ENCODE data around the gene GID4. TPM values are rescaled to one million over a fixed set of nuclear protein-coding genes. Genes with fewer than 3 reads are reported as not detected.

Gene GID4
- total RNA-seq, 1 donor from 2014 or later: 8.2 TPM

- Mint-ChIP-seq H3K4me1 (ENCODE audit: low read depth, unreplicated experiment) (no peaks in the 10 kb centered on the region), H3K4me3 (ENCODE audit: unreplicated experiment) (no peak overlapping the region), H3K27ac (ENCODE audit: unreplicated experiment) (no peak overlapping the region), H3K27me3 (ENCODE audit: unreplicated experiment) (no peaks in the 10 kb centered on the region), H3K9me3 (ENCODE audit: unreplicated experiment) (no peaks in the 10 kb centered on the region), H3K36me3 (ENCODE audit: unreplicated experiment) (no peaks in the 10 kb centered on the region)
- no peak for TF ChIP-seq CTCF (IDR thresholded peaks at IDR 0.05; ENCODE audit: partially characterized antibody, unreplicated experiment)
- DNase-seq: no peak
Observed at GRCh38 chr17:18065546-18065945, 26.3 kb downstream of the GID4 start.

GRCh38 chr17:18066866-18067265, 27.7 kb downstream of the GID4 start:
- no peaks in the 10 kb centered on the region for H3K9me3 Mint-ChIP-seq (ENCODE audit: unreplicated experiment)
- no peak for DNase-seq
- H3K27me3 Mint-ChIP-seq (ENCODE audit: unreplicated experiment): no peaks in the 10 kb centered on the region
- no peak for TF ChIP-seq CTCF (IDR thresholded peaks at IDR 0.05; ENCODE audit: partially characterized antibody, unreplicated experiment)
- H3K27ac Mint-ChIP-seq (ENCODE audit: unreplicated experiment): no peak overlapping the region
- H3K4me1 Mint-ChIP-seq (ENCODE audit: low read depth, unreplicated experiment): peaks cover 3% of the 10 kb centered on the region
- no peaks in the 10 kb centered on the region for H3K36me3 Mint-ChIP-seq (ENCODE audit: unreplicated experiment)
- H3K4me3 Mint-ChIP-seq (ENCODE audit: unreplicated experiment): no peak overlapping the region

- no peak for TF ChIP-seq CTCF (IDR thresholded peaks at IDR 0.05; ENCODE audit: partially characterized antibody, unreplicated experiment)
- Mint-ChIP-seq H3K4me3 (ENCODE audit: unreplicated experiment) (no peak overlapping the region), H3K4me1 (ENCODE audit: low read depth, unreplicated experiment) (peaks cover 3% of the 10 kb centered on the region), H3K9me3 (ENCODE audit: unreplicated experiment) (no peaks in the 10 kb centered on the region), H3K27ac (ENCODE audit: unreplicated experiment) (no peak overlapping the region), H3K27me3 (ENCODE audit: unreplicated experiment) (no peaks in the 10 kb centered on the region), H3K36me3 (ENCODE audit: unreplicated experiment) (no peaks in the 10 kb centered on the region)
- DNase-seq: no peak
Observed at GRCh38 chr17:18069101-18069500, 29.9 kb downstream of the GID4 start.

- no peak for TF ChIP-seq CTCF (IDR thresholded peaks at IDR 0.05; ENCODE audit: partially characterized antibody, unreplicated experiment)
- Mint-ChIP-seq H3K9me3 (ENCODE audit: unreplicated experiment) (no peaks in the 10 kb centered on the region), H3K27ac (ENCODE audit: unreplicated experiment) (peak overlapping the region; percentile 75), H3K4me1 (ENCODE audit: low read depth, unreplicated experiment) (peaks cover 3% of the 10 kb centered on the region), H3K27me3 (ENCODE audit: unreplicated experiment) (peaks cover 4% of the 10 kb centered on the region), H3K36me3 (ENCODE audit: unreplicated experiment) (no peaks in the 10 kb centered on the region), H3K4me3 (ENCODE audit: unreplicated experiment) (no peak overlapping the region)
- peak; percentile 20 for DNase-seq
Observed at GRCh38 chr17:18070861-18071340, 31.7 kb downstream of the GID4 start.

GRCh38 chr17:18071751-18072150, 32.5 kb downstream of the GID4 start:
- DNase-seq: no peak
- H3K27me3 Mint-ChIP-seq (ENCODE audit: unreplicated experiment): peaks cover 4% of the 10 kb centered on the region
- H3K4me1 Mint-ChIP-seq (ENCODE audit: low read depth, unreplicated experiment): peaks cover 3% of the 10 kb centered on the region
- H3K4me3 Mint-ChIP-seq (ENCODE audit: unreplicated experiment): no peak overlapping the region
- no peaks in the 10 kb centered on the region for H3K36me3 Mint-ChIP-seq (ENCODE audit: unreplicated experiment)
- TF ChIP-seq CTCF (IDR thresholded peaks at IDR 0.05; ENCODE audit: partially characterized antibody, unreplicated experiment): no peak
- no peaks in the 10 kb centered on the region for H3K9me3 Mint-ChIP-seq (ENCODE audit: unreplicated experiment)
- no peak overlapping the region for H3K27ac Mint-ChIP-seq (ENCODE audit: unreplicated experiment)

All from glutamatergic neuron (in vitro differentiated cells).